Trophoblast cell (in vitro differentiated cells and primary cell): Measurements from ENCODE around the gene COMP.

Experiments
- DNase-seq, 2 donors: peaks; one replicate each; pipeline ENCODE4 v3.0.0-alpha.2; 2016
- H2AFZ ChIP-seq: 2 replicates; pipeline ENCODE4 v1.6.1; 2013; ENCODE audit warnings: low read length, moderate library complexity, mild to moderate bottlenecking; ENCODE audit not compliant: insufficient read depth, poor library complexity
- H2AK5ac ChIP-seq: 2 replicates; pipeline ENCODE4 v1.6.1; 2013; ENCODE audit warnings: mild to moderate bottlenecking, low read length
- H2BK120ac ChIP-seq: 2 replicates; pipeline ENCODE4 v1.6.1; 2013; ENCODE audit warnings: low read length, mild to moderate bottlenecking, moderate library complexity; ENCODE audit not compliant: insufficient read depth, poor library complexity
- H2BK12ac ChIP-seq: 2 replicates; pipeline ENCODE4 v1.6.1; 2013; ENCODE audit warnings: mild to moderate bottlenecking, low read length, moderate library complexity
- H2BK5ac ChIP-seq: 2 replicates; pipeline ENCODE4 v1.6.1; 2013; ENCODE audit warnings: low read length, low read depth, moderate library complexity, mild to moderate bottlenecking; ENCODE audit not compliant: poor library complexity
- H3K14ac ChIP-seq: 2 replicates; pipeline ENCODE4 v1.6.1; 2013; ENCODE audit warnings: mild to moderate bottlenecking, low read length
- H3K18ac ChIP-seq: 2 replicates; pipeline ENCODE4 v1.6.1; 2013; ENCODE audit warnings: mild to moderate bottlenecking, low read length
- H3K23ac ChIP-seq: 2 replicates; pipeline ENCODE4 v1.6.1; 2013; ENCODE audit warnings: low read length
- H3K27ac ChIP-seq: 2 replicates; pipeline ENCODE4 v1.5.1; 2013; ENCODE audit warnings: low read depth, mild to moderate bottlenecking, inconsistent platforms, low read length, moderate library complexity
- H3K27me3 ChIP-seq: 2 replicates; pipeline ENCODE4 v1.6.1; 2013; ENCODE audit warnings: inconsistent platforms, mild to moderate bottlenecking, low read length, moderate library complexity; ENCODE audit not compliant: insufficient read depth
- H3K36me3 ChIP-seq, 2 experiments: 1 replicate in 1 of 2; 2 replicates in 1 of 2; pipeline ENCODE4 v1.6.1; 2013; ENCODE audit warnings: low read length in 2 of 2, mild to moderate bottlenecking in 2 of 2, moderate library complexity in 1 of 2; ENCODE audit not compliant: insufficient read depth in 2 of 2, control insufficient read depth in 1 of 2
- H3K4ac ChIP-seq: 2 replicates; pipeline ENCODE4 v1.6.1; 2013; ENCODE audit warnings: low read depth, mild to moderate bottlenecking, low read length, moderate library complexity
- H3K4me1 ChIP-seq, 2 experiments: 1 replicate in 1 of 2; 2 replicates in 1 of 2; pipeline ENCODE4 v1.6.1; 2013; ENCODE audit warnings: low read length in 2 of 2, mild to moderate bottlenecking in 2 of 2, moderate library complexity in 1 of 2; ENCODE audit not compliant: insufficient read depth in 2 of 2, control insufficient read depth in 1 of 2
- H3K4me2 ChIP-seq: 2 replicates; pipeline ENCODE4 v1.6.1; 2013; ENCODE audit warnings: inconsistent platforms, mild to moderate bottlenecking, low read length, moderate library complexity
- H3K4me3 ChIP-seq: 2 replicates; pipeline ENCODE4 v1.5.1; 2013; ENCODE audit warnings: mild to moderate bottlenecking, low read depth, low read length, inconsistent platforms
- H3K79me1 ChIP-seq: one replicate; pipeline ENCODE4 v1.6.1; 2013; ENCODE audit warnings: low read length
- H3K79me2 ChIP-seq: 2 replicates; pipeline ENCODE4 v1.6.1; 2013; ENCODE audit warnings: low read length, mild to moderate bottlenecking; ENCODE audit not compliant: control insufficient read depth, insufficient read depth, poor library complexity
- H3K9ac ChIP-seq: 2 replicates; pipeline ENCODE4 v1.6.1; 2013; ENCODE audit warnings: mild to moderate bottlenecking, low read length
- H3K9me3 ChIP-seq: 2 replicates; pipeline ENCODE4 v1.6.1; 2013; ENCODE audit warnings: low read depth, mild to moderate bottlenecking, control low read depth, inconsistent platforms, low read length; ENCODE audit not compliant: insufficient read depth
- H4K12ac ChIP-seq: 2 replicates; pipeline ENCODE4 v1.6.1; 2013; ENCODE audit warnings: low read depth, mild to moderate bottlenecking, low read length, moderate library complexity
- H4K8ac ChIP-seq: 2 replicates; pipeline ENCODE4 v1.6.1; 2013; ENCODE audit warnings: low read depth, mild to moderate bottlenecking, low read length, moderate library complexity
- H4K91ac ChIP-seq: one replicate; pipeline ENCODE4 v1.6.1; 2013; ENCODE audit warnings: low read depth, mild to moderate bottlenecking, low read length, moderate library complexity
- WGBS: extraction: QIAGEN DNeasy Blood & Tissue Kit; methylation state at CpG from one replicate; pipeline ENCODE4 v1.1.7; 2013; ENCODE audit warnings: missing lambda C conversion rate; ENCODE audit not compliant: insufficient read length, insufficient coverage; ENCODE audit errors: extremely low coverage; 5-methylcytosine and 5-hydroxymethylcytosine counted together

The COMP gene

GRCh38 chr19:18802354-18802753 lies 11.2 kb upstream of the COMP start:
- Histone ChIP-seq H3K9ac (no peak overlapping the region), H3K14ac (no peak overlapping the region), H2AK5ac (no peak overlapping the region), H3K4me2 (no peak overlapping the region), H4K12ac (no peak overlapping the region), H2BK120ac (no peak overlapping the region), H3K36me3 (no peaks in the 10 kb centered on the region), H3K4ac (no peak overlapping the region), H3K4me1 (no peaks in the 10 kb centered on the region), H3K18ac (no peak overlapping the region), H2BK5ac (no peak overlapping the region), H3K9me3 (peaks cover 7% of the 10 kb centered on the region), H3K79me1 (no peaks in the 10 kb centered on the region), H3K27me3 (no peaks in the 10 kb centered on the region), H4K91ac (no peak overlapping the region), H3K79me2 (no peaks in the 10 kb centered on the region), H3K4me3 (no peak overlapping the region), H2AFZ (no peak overlapping the region), H3K27ac (no peak overlapping the region), H2BK12ac (no peak overlapping the region), H4K8ac (no peak overlapping the region), H3K23ac (no peak overlapping the region)
- no CpG with 5 or more reads among the region's 11 CpGs for WGBS
- no peak for DNase-seq

- H2AK5ac ChIP-seq: no peak overlapping the region
- no peaks in the 10 kb centered on the region for H3K79me1 ChIP-seq
- no peak overlapping the region for H3K9ac ChIP-seq
- H4K8ac ChIP-seq: no peak overlapping the region
- no peak overlapping the region for H2AFZ ChIP-seq
- no peak overlapping the region for H2BK120ac ChIP-seq
- H3K4me1 ChIP-seq: no peaks in the 10 kb centered on the region
- no peak overlapping the region for H2BK12ac ChIP-seq
- H4K12ac ChIP-seq: no peak overlapping the region
- no peak overlapping the region for H3K18ac ChIP-seq
- no peak overlapping the region for H3K4me3 ChIP-seq
- no peak overlapping the region for H3K4ac ChIP-seq
- no peak overlapping the region for H3K14ac ChIP-seq
- no peak overlapping the region for H3K27ac ChIP-seq
- DNase-seq: no peak
- H3K4me2 ChIP-seq: no peak overlapping the region
- no peaks in the 10 kb centered on the region for H3K27me3 ChIP-seq
- WGBS: no CpG with 5 or more reads among the region's 10 CpGs
- H2BK5ac ChIP-seq: no peak overlapping the region
- no peaks in the 10 kb centered on the region for H3K79me2 ChIP-seq
- H3K36me3 ChIP-seq: no peaks in the 10 kb centered on the region
- no peak overlapping the region for H3K23ac ChIP-seq
- H3K9me3 ChIP-seq: peaks cover 7% of the 10 kb centered on the region
- H4K91ac ChIP-seq: no peak overlapping the region
Observed at GRCh38 chr19:18800636-18801035, 9.5 kb upstream of the COMP start.

GRCh38 chr19:18800079-18800478 lies 9.0 kb upstream of the COMP start:
- no peak overlapping the region for H3K27ac ChIP-seq
- H3K27me3 ChIP-seq: no peaks in the 10 kb centered on the region
- H3K79me1 ChIP-seq: no peaks in the 10 kb centered on the region
- no peaks in the 10 kb centered on the region for H3K4me1 ChIP-seq
- H4K12ac ChIP-seq: no peak overlapping the region
- no peak overlapping the region for H3K9ac ChIP-seq
- H3K9me3 ChIP-seq: peaks cover 7% of the 10 kb centered on the region
- no peak overlapping the region for H4K8ac ChIP-seq
- no peak overlapping the region for H2BK12ac ChIP-seq
- H3K4me2 ChIP-seq: no peak overlapping the region
- H3K36me3 ChIP-seq: no peaks in the 10 kb centered on the region
- no peak overlapping the region for H4K91ac ChIP-seq
- H2BK5ac ChIP-seq: no peak overlapping the region
- no peak overlapping the region for H3K14ac ChIP-seq
- no peak overlapping the region for H3K4me3 ChIP-seq
- H3K4ac ChIP-seq: no peak overlapping the region
- H2AK5ac ChIP-seq: no peak overlapping the region
- no peaks in the 10 kb centered on the region for H3K79me2 ChIP-seq
- H2AFZ ChIP-seq: no peak overlapping the region
- no peak overlapping the region for H3K23ac ChIP-seq
- H3K18ac ChIP-seq: no peak overlapping the region
- no peak for DNase-seq
- no peak overlapping the region for H2BK120ac ChIP-seq

GRCh38 chr19:18799389-18799970 lies 8.4 kb upstream of the COMP start:
- no peak overlapping the region for H3K9ac ChIP-seq
- H3K23ac ChIP-seq: no peak overlapping the region
- H2BK5ac ChIP-seq: no peak overlapping the region
- no peak overlapping the region for H4K8ac ChIP-seq
- no peak overlapping the region for H3K4me3 ChIP-seq
- H4K12ac ChIP-seq: no peak overlapping the region
- H3K27ac ChIP-seq: no peak overlapping the region
- peaks cover 7% of the 10 kb centered on the region for H3K9me3 ChIP-seq
- H3K36me3 ChIP-seq: no peaks in the 10 kb centered on the region
- H3K14ac ChIP-seq: no peak overlapping the region
- H3K27me3 ChIP-seq: no peaks in the 10 kb centered on the region
- no peak overlapping the region for H3K4ac ChIP-seq
- no peak for DNase-seq
- no peaks in the 10 kb centered on the region for H3K4me1 ChIP-seq
- H2AFZ ChIP-seq: no peak overlapping the region
- H3K79me2 ChIP-seq: no peaks in the 10 kb centered on the region
- H3K79me1 ChIP-seq: no peaks in the 10 kb centered on the region
- no peak overlapping the region for H2AK5ac ChIP-seq
- no peak overlapping the region for H3K4me2 ChIP-seq
- H4K91ac ChIP-seq: no peak overlapping the region
- H2BK120ac ChIP-seq: no peak overlapping the region
- H3K18ac ChIP-seq: no peak overlapping the region
- H2BK12ac ChIP-seq: no peak overlapping the region
